WTC11 (cell line): ENCODE measurements around the gene ARSA.

Experiments
- CREB1 ChIP-seq: sonication (generic); formaldehyde crosslinking; IDR thresholded peaks from 2 replicates; pipeline ENCODE4 v1.8.0; 2023; ENCODE audit warnings: mild to moderate bottlenecking, missing genetic modification reagents
- CREM ChIP-seq: sonication (generic); formaldehyde crosslinking; IDR thresholded peaks from 2 replicates; pipeline ENCODE4 v1.8.1; 2022; ENCODE audit warnings: mild to moderate bottlenecking, missing genetic modification reagents, moderate library complexity
- EMX1 ChIP-seq: fragments of 250-450 bp; sonication (Bioruptor Pico); IDR thresholded peaks from 2 replicates; pipeline ENCODE4 v1.8.0; 2021; ENCODE audit warnings: mild to moderate bottlenecking
- IRF2 ChIP-seq: sonication (generic); formaldehyde crosslinking; IDR thresholded peaks from 2 replicates; pipeline ENCODE4 v1.8.0; 2022; ENCODE audit warnings: low read depth, missing genetic modification reagents, borderline replicate concordance
- TCF7 ChIP-seq: sonication (generic); formaldehyde crosslinking; IDR thresholded peaks from 2 replicates; pipeline ENCODE4 v1.8.0; 2022; ENCODE audit warnings: mild to moderate bottlenecking, low read depth, missing genetic modification reagents, moderate library complexity
- ZNF121 ChIP-seq: sonication (generic); formaldehyde crosslinking; IDR thresholded peaks from 2 replicates; pipeline ENCODE4 v1.8.0; 2023; ENCODE audit warnings: missing genetic modification reagents
- TF ChIP-seq, protein P1 (sequence below): fragments of 200-600 bp; IDR thresholded peaks from 2 replicates; pipeline ENCODE4 v1.8.0; 2022; ENCODE audit warnings: antibody characterized with exemption
- TF ChIP-seq, protein P2 (sequence below): sonication (generic); formaldehyde crosslinking; IDR thresholded peaks from 2 replicates; pipeline ENCODE4 v1.8.1; 2023; ENCODE audit warnings: mild to moderate bottlenecking, missing genetic modification reagents, moderate library complexity
- TF ChIP-seq, protein P3 (sequence below): sonication (generic); formaldehyde crosslinking; IDR thresholded peaks from 2 replicates; pipeline ENCODE4 v1.8.1; 2023; ENCODE audit warnings: mild to moderate bottlenecking, moderate library complexity, missing genetic modification reagents
- TF ChIP-seq, protein P4 (sequence below): sonication (generic); formaldehyde crosslinking; IDR thresholded peaks from 2 replicates; pipeline ENCODE4 v1.8.0; 2022; ENCODE audit warnings: missing genetic modification reagents

DNA sequence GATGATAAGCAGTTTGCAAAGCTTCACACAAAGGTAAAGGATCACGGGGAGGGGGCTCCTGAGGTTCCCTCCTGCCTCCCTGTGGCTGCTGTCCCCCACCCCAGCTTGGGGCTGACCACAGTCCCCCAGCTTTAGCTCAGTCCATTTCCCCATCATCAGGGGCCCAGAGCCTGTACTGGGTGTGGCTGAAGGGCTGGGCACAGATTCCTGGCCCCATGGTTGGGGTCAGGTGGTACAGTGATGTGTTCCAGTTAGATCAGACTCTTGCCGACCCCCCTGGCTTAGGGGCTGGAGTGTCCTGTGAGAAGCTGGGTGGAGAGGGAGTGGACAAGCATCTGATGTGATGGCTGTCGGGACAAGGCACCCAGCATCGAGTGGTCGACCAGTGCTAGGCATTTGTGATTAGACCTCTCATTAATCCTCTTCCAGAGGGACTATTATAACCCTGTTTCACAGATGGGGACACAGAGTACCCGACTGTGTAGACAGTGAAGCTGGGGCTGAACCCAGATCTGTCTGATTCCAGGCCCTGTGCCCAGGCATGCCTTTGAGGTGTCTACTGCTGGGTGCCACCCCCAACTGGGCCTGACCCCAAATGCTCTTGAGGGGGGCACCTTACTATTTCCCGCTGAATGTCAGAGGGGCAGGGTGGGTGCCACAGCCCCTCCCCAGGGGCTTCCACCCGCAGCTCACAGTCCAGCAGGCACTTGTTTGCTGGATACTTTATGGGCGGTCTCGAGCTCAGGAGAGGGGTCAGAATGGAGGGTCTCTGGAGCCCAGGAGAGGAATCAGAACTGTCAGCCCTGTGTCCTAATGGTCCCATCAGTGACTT is 48.9 kb upstream of the ARSA start:
- TF ChIP-seq, protein P1, sequence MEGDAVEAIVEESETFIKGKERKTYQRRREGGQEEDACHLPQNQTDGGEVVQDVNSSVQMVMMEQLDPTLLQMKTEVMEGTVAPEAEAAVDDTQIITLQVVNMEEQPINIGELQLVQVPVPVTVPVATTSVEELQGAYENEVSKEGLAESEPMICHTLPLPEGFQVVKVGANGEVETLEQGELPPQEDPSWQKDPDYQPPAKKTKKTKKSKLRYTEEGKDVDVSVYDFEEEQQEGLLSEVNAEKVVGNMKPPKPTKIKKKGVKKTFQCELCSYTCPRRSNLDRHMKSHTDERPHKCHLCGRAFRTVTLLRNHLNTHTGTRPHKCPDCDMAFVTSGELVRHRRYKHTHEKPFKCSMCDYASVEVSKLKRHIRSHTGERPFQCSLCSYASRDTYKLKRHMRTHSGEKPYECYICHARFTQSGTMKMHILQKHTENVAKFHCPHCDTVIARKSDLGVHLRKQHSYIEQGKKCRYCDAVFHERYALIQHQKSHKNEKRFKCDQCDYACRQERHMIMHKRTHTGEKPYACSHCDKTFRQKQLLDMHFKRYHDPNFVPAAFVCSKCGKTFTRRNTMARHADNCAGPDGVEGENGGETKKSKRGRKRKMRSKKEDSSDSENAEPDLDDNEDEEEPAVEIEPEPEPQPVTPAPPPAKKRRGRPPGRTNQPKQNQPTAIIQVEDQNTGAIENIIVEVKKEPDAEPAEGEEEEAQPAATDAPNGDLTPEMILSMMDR: no peak
- TF ChIP-seq, protein P2, sequence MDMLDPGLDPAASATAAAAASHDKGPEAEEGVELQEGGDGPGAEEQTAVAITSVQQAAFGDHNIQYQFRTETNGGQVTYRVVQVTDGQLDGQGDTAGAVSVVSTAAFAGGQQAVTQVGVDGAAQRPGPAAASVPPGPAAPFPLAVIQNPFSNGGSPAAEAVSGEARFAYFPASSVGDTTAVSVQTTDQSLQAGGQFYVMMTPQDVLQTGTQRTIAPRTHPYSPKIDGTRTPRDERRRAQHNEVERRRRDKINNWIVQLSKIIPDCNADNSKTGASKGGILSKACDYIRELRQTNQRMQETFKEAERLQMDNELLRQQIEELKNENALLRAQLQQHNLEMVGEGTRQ (CRISPR knock-in tag): no peak
- TF ChIP-seq, protein P3, sequence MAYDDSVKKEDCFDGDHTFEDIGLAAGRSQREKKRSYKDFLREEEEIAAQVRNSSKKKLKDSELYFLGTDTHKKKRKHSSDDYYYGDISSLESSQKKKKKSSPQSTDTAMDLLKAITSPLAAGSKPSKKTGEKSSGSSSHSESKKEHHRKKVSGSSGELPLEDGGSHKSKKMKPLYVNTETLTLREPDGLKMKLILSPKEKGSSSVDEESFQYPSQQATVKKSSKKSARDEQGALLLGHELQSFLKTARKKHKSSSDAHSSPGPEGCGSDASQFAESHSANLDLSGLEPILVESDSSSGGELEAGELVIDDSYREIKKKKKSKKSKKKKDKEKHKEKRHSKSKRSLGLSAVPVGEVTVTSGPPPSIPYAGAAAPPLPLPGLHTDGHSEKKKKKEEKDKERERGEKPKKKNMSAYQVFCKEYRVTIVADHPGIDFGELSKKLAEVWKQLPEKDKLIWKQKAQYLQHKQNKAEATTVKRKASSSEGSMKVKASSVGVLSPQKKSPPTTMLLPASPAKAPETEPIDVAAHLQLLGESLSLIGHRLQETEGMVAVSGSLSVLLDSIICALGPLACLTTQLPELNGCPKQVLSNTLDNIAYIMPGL (CRISPR knock-in tag): no peak
- no peak for TF ChIP-seq ZNF121 (CRISPR knock-in tag)
- no peak for TF ChIP-seq TCF7 (CRISPR knock-in tag)
- TF ChIP-seq, protein P4, sequence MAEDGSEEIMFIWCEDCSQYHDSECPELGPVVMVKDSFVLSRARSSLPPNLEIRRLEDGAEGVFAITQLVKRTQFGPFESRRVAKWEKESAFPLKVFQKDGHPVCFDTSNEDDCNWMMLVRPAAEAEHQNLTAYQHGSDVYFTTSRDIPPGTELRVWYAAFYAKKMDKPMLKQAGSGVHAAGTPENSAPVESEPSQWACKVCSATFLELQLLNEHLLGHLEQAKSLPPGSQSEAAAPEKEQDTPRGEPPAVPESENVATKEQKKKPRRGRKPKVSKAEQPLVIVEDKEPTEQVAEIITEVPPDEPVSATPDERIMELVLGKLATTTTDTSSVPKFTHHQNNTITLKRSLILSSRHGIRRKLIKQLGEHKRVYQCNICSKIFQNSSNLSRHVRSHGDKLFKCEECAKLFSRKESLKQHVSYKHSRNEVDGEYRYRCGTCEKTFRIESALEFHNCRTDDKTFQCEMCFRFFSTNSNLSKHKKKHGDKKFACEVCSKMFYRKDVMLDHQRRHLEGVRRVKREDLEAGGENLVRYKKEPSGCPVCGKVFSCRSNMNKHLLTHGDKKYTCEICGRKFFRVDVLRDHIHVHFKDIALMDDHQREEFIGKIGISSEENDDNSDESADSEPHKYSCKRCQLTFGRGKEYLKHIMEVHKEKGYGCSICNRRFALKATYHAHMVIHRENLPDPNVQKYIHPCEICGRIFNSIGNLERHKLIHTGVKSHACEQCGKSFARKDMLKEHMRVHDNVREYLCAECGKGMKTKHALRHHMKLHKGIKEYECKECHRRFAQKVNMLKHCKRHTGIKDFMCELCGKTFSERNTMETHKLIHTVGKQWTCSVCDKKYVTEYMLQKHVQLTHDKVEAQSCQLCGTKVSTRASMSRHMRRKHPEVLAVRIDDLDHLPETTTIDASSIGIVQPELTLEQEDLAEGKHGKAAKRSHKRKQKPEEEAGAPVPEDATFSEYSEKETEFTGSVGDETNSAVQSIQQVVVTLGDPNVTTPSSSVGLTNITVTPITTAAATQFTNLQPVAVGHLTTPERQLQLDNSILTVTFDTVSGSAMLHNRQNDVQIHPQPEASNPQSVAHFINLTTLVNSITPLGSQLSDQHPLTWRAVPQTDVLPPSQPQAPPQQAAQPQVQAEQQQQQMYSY (CRISPR knock-in tag): no peak
- no peak for TF ChIP-seq CREB1 (CRISPR knock-in tag)
- no peak for TF ChIP-seq IRF2 (CRISPR knock-in tag)
- TF ChIP-seq CREM: no peak
- TF ChIP-seq EMX1 (CRISPR knock-in tag): no peak
